Large intestine (tissue), 12 donors: ENCODE data around the gene TNN. TPM values are rescaled to one million over a fixed set of nuclear protein-coding genes. Genes with fewer than 3 reads are reported as not detected.
A peak's percentile ranks its signal among the peaks of the same experiment; 100 is the strongest.
"Not testable (repeated sequence)": the region's sequence is repeated elsewhere in the genome, so short reads cannot be mapped to it uniquely, and the experiment has no call there.

Experiments used
- DNase-seq, 2 donors: peaks; one replicate each; pipeline versions ENCODE4 v3.0.0 to v3.0.0-alpha.2; 2013
- H3K27ac ChIP-seq: one replicate; pipeline ENCODE4 v1.5.1; 2013; ENCODE audit warnings: low read length
- H3K27me3 ChIP-seq: 2 replicates; pipeline ENCODE4 v1.6.1; 2013; ENCODE audit warnings: low read length; ENCODE audit not compliant: control insufficient read depth, insufficient read depth
- H3K36me3 ChIP-seq: 2 replicates; pipeline ENCODE4 v1.6.1; 2013; ENCODE audit warnings: low read length; ENCODE audit not compliant: control insufficient read depth, insufficient read depth
- H3K4me1 ChIP-seq: one replicate; pipeline ENCODE4 v1.6.1; 2013; ENCODE audit warnings: low read length; ENCODE audit not compliant: control insufficient read depth, insufficient read depth
- H3K4me3 ChIP-seq: one replicate; pipeline ENCODE4 v1.5.1; 2013; ENCODE audit warnings: low read length
- H3K9me3 ChIP-seq: one replicate; pipeline ENCODE4 v1.6.1; 2013; ENCODE audit warnings: mild to moderate bottlenecking, low read depth, low read length, moderate library complexity; ENCODE audit not compliant: control insufficient read depth
- WGBS: methylation state at CpG from one replicate; pipeline ENCODE4 v1.1.5; 2013; ENCODE audit warnings: low lambda C conversion rate; ENCODE audit not compliant: insufficient coverage; 5-methylcytosine and 5-hydroxymethylcytosine counted together
- long read RNA-seq, 11 donors: transcript quantifications; one replicate each; lab custom pipeline, GENCODE V29; 2026
- polyA plus RNA-seq: library from polyadenylated mRNA; unstranded; fragments of 120-200 nt; gene quantifications from one replicate; pipeline ENCODE4 v1.2.1, GENCODE V29; 2013

Gene TNN, protein sequence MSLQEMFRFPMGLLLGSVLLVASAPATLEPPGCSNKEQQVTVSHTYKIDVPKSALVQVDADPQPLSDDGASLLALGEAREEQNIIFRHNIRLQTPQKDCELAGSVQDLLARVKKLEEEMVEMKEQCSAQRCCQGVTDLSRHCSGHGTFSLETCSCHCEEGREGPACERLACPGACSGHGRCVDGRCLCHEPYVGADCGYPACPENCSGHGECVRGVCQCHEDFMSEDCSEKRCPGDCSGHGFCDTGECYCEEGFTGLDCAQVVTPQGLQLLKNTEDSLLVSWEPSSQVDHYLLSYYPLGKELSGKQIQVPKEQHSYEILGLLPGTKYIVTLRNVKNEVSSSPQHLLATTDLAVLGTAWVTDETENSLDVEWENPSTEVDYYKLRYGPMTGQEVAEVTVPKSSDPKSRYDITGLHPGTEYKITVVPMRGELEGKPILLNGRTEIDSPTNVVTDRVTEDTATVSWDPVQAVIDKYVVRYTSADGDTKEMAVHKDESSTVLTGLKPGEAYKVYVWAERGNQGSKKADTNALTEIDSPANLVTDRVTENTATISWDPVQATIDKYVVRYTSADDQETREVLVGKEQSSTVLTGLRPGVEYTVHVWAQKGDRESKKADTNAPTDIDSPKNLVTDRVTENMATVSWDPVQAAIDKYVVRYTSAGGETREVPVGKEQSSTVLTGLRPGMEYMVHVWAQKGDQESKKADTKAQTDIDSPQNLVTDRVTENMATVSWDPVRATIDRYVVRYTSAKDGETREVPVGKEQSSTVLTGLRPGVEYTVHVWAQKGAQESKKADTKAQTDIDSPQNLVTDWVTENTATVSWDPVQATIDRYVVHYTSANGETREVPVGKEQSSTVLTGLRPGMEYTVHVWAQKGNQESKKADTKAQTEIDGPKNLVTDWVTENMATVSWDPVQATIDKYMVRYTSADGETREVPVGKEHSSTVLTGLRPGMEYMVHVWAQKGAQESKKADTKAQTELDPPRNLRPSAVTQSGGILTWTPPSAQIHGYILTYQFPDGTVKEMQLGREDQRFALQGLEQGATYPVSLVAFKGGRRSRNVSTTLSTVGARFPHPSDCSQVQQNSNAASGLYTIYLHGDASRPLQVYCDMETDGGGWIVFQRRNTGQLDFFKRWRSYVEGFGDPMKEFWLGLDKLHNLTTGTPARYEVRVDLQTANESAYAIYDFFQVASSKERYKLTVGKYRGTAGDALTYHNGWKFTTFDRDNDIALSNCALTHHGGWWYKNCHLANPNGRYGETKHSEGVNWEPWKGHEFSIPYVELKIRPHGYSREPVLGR (N-terminal part only)
- 0.70 TPM for polyA plus RNA-seq
- long read RNA-seq, donor 1 = 0 reads
- long read RNA-seq, donor 2 = 0 reads
- long read RNA-seq, donor 3 = 0 reads
- long read RNA-seq, donor 4 = 0 reads
- long read RNA-seq, donor 5 = 0 reads
- long read RNA-seq, donor 6 = 0 reads
- long read RNA-seq, donor 7 = 0 reads
- long read RNA-seq, donor 8 = 0 reads
- long read RNA-seq, donor 9 = 0 reads
- long read RNA-seq, donor 10 = 0 reads
- long read RNA-seq, donor 11 = 0 reads

DNA sequence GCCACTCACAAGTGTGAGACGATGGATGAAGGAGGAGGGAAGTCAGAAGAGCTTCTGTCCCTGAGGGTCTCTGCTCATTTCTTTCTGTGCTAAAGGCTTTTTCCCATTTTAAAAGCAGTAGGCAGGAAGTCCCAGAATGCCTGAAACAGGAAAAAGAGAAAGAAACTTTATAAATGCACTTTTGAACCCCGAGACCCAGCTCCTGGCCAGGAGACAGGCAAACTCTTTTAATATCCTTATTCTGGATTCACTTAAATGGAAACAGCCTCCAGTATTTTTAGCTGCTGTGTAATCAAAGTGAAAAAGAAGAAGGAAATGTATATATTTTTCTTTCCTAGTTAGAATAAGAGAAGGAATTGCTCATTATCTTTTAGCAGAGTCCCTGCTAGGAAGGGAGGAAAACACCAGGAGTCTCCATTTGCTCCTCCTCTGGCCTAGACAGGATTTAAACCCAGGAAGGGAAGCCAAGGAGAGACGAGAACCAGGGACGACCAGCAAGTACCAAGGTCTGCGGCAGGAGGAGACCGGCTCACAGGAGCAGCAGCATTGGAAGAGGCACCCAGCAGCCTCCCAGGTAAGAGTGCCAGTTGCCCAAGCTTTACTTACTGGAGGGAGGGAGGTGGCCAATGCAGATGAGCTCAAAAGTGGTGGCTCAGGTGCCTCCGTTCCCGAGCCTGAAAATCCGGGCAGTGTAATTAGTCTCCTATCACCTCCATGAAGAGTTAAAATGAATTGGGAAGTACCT is at the start of gene TNN:
TNN (plus strand) TSS at position 472 of the 745 bp plus-strand sequence. CDS start 9,586 bp downstream, outside the sequence.
- H3K9me3 ChIP-seq = no peaks in the 10 kb centered on the region
- no CpG with 5 or more reads among the region's 9 CpGs for WGBS
- H3K4me3 ChIP-seq = no peak within 1 kb of the TSS
- no peaks in the 10 kb centered on the region for H3K36me3 ChIP-seq
- H3K27me3 ChIP-seq = peaks cover 13% of the 10 kb centered on the region
- no peak for DNase-seq
- H3K27ac ChIP-seq = no peak within 1 kb of the TSS
- no peaks in the 10 kb centered on the region for H3K4me1 ChIP-seq

DNA sequence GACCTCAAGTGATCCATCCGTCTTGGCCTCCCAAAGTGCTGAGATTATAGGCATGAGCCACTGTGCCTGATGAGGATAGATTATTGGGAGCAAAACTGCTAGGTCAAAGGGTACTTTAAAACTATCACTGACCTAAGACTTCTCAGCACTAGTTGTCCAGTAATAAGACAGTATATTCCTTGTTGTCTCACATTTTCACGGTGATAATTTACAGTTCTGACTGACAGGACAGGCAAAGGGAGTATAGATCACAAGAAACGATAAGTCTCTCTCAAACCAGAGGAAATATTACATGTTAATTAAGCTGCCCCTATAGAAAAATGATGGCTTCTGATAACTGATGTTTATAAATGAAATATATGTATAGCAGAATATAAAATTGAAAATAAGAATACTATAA is 48.1 kb upstream of the TNN start:
- H3K36me3 ChIP-seq = peaks cover 36% of the 10 kb centered on the region
- WGBS = 82% methylated on average over 2 of the region's 3 CpGs
- no peak overlapping the region for H3K4me3 ChIP-seq
- no peaks in the 10 kb centered on the region for H3K27me3 ChIP-seq
- no peaks in the 10 kb centered on the region for H3K4me1 ChIP-seq
- DNase-seq = no peak
- H3K27ac ChIP-seq = no peak overlapping the region
- H3K9me3 ChIP-seq = no peaks in the 10 kb centered on the region

DNA sequence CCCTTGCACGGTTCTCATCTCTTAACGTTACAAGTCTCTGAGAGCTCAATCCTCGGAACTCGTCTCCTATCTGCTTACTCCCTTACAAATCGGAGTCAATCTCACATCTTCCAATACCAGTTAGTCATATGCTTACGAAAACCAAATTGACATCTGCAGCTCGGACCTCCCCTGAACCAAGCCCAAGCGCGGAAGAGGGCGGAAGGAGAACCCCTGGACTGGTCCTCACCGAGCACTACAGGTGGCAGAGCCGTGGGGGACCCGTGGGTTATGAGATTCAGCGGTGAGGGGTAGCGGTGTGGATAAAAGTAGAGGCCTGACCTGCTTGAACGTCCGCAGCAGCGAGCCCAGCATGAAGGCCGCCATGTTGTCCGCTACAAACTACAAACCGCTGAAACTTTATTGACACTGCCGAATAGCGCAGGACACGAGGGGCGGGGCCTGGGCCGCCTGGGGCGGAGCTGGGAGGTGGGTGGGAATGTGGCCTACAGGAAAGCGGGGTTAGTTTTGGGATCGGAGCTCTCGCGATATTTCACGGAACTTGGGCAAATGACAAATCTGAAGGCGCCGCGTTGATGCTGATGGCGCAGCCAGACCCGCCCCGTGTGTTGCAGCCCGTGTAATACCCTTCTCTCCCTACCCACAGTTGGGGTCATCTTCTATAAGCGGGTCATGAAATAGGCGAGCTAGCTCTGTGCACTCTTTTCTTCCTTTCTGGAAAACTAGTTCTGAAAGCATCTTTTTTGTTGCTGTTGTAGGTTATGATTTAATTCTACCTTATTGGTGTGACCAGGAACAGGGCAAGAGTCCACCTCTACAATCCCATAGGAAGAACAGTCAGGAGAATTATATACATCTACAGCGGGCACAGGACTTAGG is 44.4 kb upstream of the TNN start, which contains the start of gene MRPS14:
MRPS14 (minus strand) TSS at position 383 of the 879 bp plus-strand sequence; CDS start at position 366, 17 bp downstream.
- no peaks in the 10 kb centered on the region for H3K4me1 ChIP-seq
- no peaks in the 10 kb centered on the region for H3K9me3 ChIP-seq
- peak within 1 kb of the TSS; percentile 69 for H3K27ac ChIP-seq
- DNase-seq = peak; percentile 98 to 99
- peak within 1 kb of the TSS; percentile 68 for H3K4me3 ChIP-seq
- no peaks in the 10 kb centered on the region for H3K27me3 ChIP-seq
- H3K36me3 ChIP-seq = peaks cover 8% of the 10 kb centered on the region
- WGBS = 4% methylated on average over 4 of the region's 42 CpGs

DNA sequence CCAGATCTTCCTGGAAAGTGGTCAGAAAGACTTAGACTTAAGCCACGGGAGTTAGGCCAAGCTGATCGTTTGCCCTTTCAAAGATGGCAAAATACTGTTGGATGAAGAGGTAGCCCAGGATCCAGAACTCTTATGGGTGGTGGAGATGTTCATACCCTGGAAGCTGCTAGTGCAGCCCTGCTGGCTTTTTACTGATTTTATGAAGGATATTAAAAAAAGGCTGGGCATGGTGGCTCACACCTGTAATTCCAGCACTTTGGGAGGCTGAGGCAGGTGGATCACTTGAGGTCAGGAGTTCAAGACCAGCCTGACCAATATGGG is 43.8 kb upstream of the TNN start:
- H3K4me1 ChIP-seq, H3K9me3 ChIP-seq, H3K36me3 ChIP-seq, DNase-seq, H3K27me3 ChIP-seq: not testable (repeated sequence)
- peak overlapping the region; percentile 69 for H3K27ac ChIP-seq
- 100% methylated on average over 1 of the region's 2 CpGs for WGBS
- H3K4me3 ChIP-seq = peak overlapping the region; percentile 68

DNA sequence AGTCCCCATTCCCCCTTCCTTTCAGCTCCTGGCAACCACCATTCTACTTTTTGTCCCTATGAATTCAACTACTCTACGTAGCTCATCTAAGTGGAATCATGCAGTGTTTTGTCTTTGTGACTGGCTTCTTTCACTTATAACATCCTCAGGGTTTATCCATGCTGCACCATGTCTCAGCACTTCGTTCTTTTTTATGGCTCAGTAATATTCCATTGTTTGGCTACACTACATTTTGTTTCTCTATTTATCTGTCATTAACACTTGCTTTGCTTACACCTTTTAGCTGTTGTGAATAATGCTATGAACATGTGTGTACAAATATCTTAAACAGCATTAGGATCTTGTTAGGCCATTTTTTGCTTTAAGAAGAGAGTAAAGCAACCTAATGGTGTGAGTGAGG is 42.9 kb upstream of the TNN start:
- DNase-seq = no peak
- H3K36me3 ChIP-seq = peaks cover 6% of the 10 kb centered on the region
- peaks cover 2% of the 10 kb centered on the region for H3K4me1 ChIP-seq
- no peaks in the 10 kb centered on the region for H3K27me3 ChIP-seq
- H3K27ac ChIP-seq = no peak overlapping the region
- H3K9me3 ChIP-seq = no peaks in the 10 kb centered on the region
- WGBS = 85% methylated on average over 2 of the region's 2 CpGs
- H3K4me3 ChIP-seq = no peak overlapping the region

DNA sequence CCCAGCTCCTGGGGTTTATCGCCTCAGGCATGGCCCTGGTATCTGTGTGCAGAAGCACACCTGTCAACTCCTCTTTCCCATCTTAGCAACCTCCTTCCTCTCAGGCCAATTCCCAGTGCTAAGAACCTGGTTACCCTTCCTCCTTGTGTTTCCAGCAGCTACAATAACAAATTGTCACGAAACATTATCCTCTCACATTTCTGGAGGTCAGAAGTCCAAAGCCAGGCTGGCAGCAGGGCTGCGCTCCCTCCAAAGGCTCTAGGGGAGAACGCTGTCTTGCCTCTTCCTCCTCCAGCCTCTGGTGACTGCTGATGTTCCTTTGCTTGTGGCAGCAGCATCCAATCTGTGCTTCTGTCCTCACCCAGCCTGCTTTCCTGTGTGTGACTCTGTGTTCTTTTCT is 33.7 kb upstream of the TNN start:
- no peak for DNase-seq
- Histone ChIP-seq H3K9me3 (no peaks in the 10 kb centered on the region), H3K4me1 (peaks cover 1% of the 10 kb centered on the region), H3K36me3 (no peaks in the 10 kb centered on the region), H3K27me3 (no peaks in the 10 kb centered on the region), H3K27ac (no peak overlapping the region), H3K4me3 (no peak overlapping the region)
- no CpG with 5 or more reads among the region's 4 CpGs for WGBS

DNA sequence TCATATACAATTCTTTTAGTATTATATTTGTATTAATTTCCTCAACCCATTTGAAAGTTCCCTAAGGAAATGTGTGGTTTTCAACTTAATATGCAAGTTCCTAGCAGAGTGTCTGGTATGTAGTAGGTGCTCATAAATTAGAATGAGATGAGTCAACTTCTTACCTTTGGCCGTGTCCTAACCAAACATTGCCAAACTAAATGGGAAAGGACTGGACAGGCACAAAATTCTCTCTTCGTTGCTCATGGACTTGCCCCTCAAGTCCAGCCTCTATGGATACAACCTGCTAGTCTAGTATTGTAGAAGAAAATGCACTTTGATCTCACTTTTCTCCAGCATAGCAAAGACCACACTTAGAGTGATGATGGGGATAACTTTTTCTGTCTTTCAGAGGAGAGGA is 32.9 kb upstream of the TNN start:
- H3K27me3 ChIP-seq = no peaks in the 10 kb centered on the region
- H3K4me1 ChIP-seq = no peaks in the 10 kb centered on the region
- H3K27ac ChIP-seq = no peak overlapping the region
- H3K4me3 ChIP-seq = no peak overlapping the region
- H3K36me3 ChIP-seq = no peaks in the 10 kb centered on the region
- WGBS = no CpG with 5 or more reads among the region's 2 CpGs
- no peaks in the 10 kb centered on the region for H3K9me3 ChIP-seq
- no peak for DNase-seq

DNA sequence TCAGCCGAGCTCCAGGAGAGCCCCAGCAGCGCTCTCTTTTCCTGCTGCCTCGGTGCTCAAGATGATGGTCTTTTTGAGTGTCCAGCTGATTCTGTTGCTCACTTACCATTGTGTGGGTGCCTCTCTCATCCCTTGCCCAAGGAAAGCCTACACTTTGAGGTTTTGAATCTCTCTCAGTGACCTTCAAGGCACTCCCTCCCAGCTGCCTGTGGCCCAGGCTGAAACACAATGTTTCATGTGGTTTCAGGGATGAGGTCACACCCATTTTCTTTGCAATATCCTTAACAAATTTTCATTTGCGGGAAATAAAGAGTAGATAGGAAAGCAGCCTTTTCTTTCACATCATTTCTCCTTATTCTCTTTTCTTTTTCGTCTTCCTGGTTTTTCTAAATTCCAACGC is 31.8 kb upstream of the TNN start:
- H3K36me3 ChIP-seq = no peaks in the 10 kb centered on the region
- WGBS = 84% methylated on average over 3 of the region's 6 CpGs
- no peak overlapping the region for H3K4me3 ChIP-seq

DNA sequence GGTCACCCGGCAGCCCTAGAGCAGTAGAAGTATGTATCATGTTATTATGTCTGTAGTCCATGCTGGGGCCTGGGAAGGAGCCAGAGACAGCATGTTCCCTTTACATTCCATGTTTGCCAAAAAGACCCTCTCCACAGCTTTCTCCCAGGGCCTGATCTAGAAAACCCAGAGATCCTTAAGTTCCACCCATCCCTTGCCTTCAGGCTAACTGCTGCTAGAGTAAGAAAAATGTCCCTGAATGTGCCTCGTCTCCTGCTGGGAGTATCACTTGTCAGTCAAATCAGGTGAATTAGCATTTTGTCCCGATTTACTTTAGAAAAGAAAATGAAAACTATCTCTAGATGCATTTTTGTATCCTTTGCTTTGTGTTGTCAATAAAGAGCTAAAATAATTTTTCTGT is 31.2 kb upstream of the TNN start:
- DNase-seq = no peak
- Histone ChIP-seq H3K4me3 (no peak overlapping the region), H3K27ac (no peak overlapping the region)

More for the DNA sequence above, 31.8 kb upstream of the TNN start:
- H3K27me3 ChIP-seq = peaks cover 7% of the 10 kb centered on the region
- no peaks in the 10 kb centered on the region for H3K9me3 ChIP-seq
- no peak overlapping the region for H3K27ac ChIP-seq
- H3K4me1 ChIP-seq = no peaks in the 10 kb centered on the region
- DNase-seq = no peak

More for the DNA sequence above, 31.2 kb upstream of the TNN start:
- no CpG with 5 or more reads among the region's 3 CpGs for WGBS
- Histone ChIP-seq H3K9me3 (no peaks in the 10 kb centered on the region), H3K27me3 (peaks cover 7% of the 10 kb centered on the region), H3K4me1 (no peaks in the 10 kb centered on the region), H3K36me3 (no peaks in the 10 kb centered on the region)
